GM12864 (cell line): Measurements from ENCODE around the gene WDFY2.

Experiments used
- DNase-seq: peaks from one replicate; pipeline ENCODE4 v3.0.0-alpha.2; 2011; ENCODE audit warnings: low read depth
- H3K4me3 ChIP-seq: 2 replicates; pipeline ENCODE4 v1.5.1; 2011; ENCODE audit warnings: mild to moderate bottlenecking, low read depth, low read length, control low read depth
- TF ChIP-seq, protein P1 (sequence below): IDR thresholded peaks from 2 replicates; pipeline ENCODE4 v1.5.1; 2011; ENCODE audit warnings: low read depth, mild to moderate bottlenecking, moderate library complexity, low read length, control low read depth, inconsistent platforms; ENCODE audit errors: missing control alignments

The WDFY2 gene

DNA sequence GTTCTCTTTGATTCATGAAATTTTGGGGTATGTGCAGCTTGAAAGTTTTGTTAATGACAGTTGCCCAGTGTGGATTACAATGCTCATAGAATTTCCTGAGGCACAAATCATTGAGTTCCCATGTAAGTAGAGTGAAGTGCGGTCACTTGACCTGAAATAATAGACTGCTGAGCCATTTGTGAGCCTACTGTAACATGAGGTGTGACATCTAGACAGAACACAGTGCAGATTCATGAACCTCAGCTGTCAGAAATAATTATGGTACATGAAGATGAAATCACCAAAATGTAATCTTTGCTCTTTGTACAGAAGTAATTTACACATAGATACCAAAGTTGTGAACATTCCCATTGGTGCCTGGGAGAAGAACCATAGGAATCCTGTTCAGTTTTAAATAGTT, 135.1 kb downstream of the WDFY2 start:
- TF ChIP-seq, protein P1, sequence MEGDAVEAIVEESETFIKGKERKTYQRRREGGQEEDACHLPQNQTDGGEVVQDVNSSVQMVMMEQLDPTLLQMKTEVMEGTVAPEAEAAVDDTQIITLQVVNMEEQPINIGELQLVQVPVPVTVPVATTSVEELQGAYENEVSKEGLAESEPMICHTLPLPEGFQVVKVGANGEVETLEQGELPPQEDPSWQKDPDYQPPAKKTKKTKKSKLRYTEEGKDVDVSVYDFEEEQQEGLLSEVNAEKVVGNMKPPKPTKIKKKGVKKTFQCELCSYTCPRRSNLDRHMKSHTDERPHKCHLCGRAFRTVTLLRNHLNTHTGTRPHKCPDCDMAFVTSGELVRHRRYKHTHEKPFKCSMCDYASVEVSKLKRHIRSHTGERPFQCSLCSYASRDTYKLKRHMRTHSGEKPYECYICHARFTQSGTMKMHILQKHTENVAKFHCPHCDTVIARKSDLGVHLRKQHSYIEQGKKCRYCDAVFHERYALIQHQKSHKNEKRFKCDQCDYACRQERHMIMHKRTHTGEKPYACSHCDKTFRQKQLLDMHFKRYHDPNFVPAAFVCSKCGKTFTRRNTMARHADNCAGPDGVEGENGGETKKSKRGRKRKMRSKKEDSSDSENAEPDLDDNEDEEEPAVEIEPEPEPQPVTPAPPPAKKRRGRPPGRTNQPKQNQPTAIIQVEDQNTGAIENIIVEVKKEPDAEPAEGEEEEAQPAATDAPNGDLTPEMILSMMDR = no peak
- no peak for DNase-seq

DNA sequence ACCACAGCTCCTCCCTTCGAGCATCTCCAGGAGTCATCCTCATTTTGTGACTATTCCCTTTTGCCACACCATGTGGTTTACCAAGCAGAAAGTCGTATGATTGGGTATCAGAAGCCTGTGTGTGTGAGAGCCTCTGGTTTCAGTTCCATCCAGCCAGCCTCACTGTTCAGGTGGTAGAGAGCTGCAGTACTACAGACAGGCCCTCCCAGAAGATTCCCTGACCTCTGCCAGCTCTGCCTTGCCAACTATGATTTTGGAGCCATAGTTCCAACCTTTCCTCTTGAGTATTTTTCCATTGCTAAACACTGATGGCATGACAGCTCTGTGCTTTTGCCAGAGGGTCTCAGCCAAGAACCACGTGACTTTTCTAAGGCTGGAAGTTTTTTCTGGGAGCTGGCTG, 137.2 kb downstream of the WDFY2 start:
- DNase-seq = no peak
- TF ChIP-seq, protein P1 = no peak
- no peak overlapping the region for H3K4me3 ChIP-seq

More for the DNA sequence above, 135.1 kb downstream of the WDFY2 start:
- no peak overlapping the region for H3K4me3 ChIP-seq

DNA sequence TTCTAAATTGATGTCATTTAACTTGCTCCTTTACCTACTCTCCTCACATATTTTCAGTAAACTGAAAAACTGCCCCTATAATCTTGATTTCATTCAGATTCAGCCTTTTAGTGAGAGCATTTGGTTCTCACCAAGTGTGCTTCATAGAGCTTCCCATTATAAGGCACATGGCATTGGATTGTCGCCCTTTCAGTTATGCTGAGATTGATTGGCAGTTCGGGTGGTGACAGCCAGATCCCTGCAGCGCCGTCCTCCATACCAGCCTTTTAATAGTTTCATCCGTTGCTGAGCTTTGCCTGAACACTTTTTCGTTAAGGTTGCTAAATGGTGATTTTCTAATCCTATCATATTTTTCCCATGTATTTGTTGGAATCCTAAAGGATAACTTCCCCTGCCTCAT, 139.3 kb downstream of the WDFY2 start:
- DNase-seq = no peak
- TF ChIP-seq, protein P1 = no peak
- no peak overlapping the region for H3K4me3 ChIP-seq

DNA sequence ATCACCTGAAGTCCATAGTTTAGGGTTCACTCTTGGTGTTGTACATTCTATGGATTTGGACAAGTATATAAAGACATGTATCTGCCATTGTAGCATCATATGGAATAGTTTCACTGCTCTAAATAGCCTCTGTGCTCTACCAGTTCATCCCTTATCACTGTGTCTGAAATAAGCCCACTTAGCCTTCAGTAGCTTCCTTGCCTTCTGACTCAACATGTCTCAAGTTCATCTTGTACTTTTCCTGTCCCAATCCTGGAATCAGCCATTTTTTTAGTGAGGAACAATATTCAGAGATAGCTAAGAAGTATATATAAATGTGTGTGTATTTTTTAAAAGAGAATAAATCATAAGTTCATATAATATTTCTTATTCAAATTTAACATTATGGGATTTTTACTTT, 140.5 kb downstream of the WDFY2 start:
- TF ChIP-seq, protein P1 = no peak
- no peak overlapping the region for H3K4me3 ChIP-seq
- DNase-seq = no peak

DNA sequence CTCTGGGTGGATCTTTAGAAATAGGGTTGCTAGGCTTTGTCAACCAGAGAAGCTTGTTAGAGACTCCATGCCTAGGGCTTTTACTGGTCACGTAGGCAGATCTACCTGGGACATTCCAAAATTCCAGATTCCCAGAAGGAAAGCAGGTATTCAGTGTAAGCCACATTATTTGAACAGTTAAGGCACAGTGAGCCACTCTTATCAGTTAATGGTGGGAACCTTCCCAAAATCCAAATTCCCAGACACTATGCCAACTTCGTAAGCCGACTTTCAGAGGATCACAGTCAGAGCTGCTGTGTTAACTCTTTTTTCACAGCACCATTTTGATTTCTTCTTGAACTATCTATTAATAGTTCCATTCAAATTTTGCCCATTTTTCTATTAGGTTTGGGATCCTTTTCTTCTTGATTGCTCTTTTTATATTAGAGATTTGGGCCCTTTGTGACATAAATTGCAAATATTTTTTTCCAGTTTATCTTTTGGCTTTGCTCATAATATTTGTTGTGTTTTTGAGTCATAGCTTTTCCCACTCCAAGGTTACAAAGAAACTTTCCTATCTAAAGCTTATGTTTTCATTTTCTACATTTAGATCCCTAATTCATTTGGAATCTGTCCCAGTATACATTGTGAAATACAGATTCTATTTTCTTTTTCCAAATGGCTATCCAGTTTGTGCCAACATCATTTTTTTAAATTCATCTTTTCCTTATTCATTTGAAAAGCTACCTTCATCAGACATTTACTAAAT, 142.4 kb downstream of the WDFY2 start:
- TF ChIP-seq, protein P1 = no peak
- H3K4me3 ChIP-seq = no peak overlapping the region
- DNase-seq = no peak

DNA sequence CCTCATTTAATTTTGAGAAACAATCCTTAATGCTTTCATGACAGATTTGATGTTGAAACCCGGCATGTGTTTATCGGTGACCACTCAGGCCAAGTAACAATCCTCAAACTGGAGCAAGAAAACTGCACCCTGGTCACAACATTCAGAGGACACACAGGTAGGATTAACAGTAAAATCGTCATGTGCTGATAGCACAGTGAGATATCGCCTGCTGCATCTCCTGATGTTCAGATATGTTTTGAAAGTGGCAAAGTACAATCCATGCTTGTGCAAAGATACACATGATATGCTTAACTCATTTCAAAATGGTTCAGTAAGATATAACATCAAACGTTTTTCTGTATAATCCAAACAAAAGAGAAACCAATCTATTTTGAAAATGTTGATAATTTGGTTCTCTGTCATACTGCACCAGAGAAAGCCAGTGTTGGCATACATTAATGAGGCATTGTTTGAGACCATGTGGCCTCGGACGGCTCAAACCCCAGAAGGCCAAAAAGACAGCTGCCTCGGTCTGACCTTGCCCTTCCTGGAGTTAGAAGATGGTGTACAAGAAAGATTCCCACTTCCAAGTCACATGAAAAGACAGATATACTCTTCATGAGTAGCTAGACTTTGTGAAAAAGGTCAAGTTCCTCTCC, 143.5 kb downstream of the WDFY2 start:
- TF ChIP-seq, protein P1 = no peak
- no peak for DNase-seq
- no peak overlapping the region for H3K4me3 ChIP-seq
